GM21717 (cell line): ENCODE data around the gene PCSK6.

Experiments used
- ATAC-seq: cut with Tn5 transposase; IDR thresholded peaks from one replicate; pipeline ENCODE4 v1.9.1; 2021; ENCODE audit warnings: mild to moderate bottlenecking, moderate library complexity; ENCODE audit not compliant: unreplicated experiment

The PCSK6 gene

DNA sequence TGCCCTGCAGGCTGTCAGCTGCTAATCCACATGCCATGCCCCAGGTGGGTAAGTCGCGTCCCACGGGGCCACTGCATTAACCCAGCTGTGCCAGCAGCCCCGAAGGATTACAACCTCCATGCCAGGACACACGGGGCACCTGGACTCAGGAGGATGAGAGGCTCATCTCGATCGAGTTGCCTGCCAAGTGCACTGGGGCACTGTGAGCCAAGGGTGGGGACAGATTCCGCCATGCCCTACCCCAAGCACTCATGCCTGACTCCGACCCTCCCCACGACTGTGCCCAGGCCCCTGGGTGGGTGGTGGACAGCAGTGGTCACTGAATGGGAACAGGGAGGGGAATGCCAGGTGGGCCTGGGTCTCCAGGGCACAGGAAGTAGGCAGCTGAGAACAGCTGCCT lies 173.8 kb downstream of the PCSK6 start:
- ATAC-seq = no peak

DNA sequence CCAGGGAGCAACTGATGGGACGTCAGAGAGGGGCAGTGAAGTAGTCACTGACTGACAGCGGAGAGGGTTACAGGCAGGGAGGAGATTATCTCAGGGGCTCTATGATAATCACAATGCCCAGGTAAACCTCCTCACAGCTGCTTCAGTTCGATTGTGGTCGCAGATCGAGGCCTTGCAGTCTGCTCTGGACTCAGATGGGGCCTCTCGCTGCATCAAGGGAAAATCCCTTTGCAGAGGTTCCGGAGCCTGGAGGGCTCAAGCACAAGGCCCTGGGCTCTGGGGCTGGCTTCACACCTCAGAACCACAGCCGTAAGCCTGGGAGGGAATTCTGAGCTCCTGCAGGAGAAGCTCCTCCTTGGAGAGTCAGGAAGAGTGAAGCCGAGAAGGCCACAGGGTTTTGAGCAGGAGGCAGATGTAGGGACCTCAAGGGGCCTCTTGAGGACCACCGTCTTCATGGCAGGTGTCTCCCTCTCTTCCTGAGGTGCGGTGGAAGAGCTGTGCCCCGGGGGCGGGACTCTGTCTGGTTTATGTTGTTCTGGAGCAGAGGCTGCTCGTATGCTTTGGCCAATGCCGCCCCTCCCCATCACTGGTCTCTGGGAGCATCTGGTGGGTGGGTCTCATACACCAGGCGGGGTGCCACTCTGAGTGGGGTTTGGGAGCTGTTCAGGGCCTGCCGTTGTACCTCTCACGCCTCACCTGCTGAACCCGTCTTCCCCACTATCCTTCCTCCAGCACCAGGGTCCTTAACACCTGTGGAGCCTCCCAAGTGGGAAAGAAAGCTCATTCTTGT lies 175.0 kb downstream of the PCSK6 start:
- ATAC-seq = no peak

GRCh38 chr15:101313041-101313761 lies 176.3 kb downstream of the PCSK6 start:
- ATAC-seq = no peak

- no peak for ATAC-seq
These were observed 179.0 kb downstream of the PCSK6 start for GRCh38 chr15:101310508-101310907.

GRCh38 chr15:101310161-101310480 lies 179.4 kb downstream of the PCSK6 start:
- ATAC-seq = no peak

DNA sequence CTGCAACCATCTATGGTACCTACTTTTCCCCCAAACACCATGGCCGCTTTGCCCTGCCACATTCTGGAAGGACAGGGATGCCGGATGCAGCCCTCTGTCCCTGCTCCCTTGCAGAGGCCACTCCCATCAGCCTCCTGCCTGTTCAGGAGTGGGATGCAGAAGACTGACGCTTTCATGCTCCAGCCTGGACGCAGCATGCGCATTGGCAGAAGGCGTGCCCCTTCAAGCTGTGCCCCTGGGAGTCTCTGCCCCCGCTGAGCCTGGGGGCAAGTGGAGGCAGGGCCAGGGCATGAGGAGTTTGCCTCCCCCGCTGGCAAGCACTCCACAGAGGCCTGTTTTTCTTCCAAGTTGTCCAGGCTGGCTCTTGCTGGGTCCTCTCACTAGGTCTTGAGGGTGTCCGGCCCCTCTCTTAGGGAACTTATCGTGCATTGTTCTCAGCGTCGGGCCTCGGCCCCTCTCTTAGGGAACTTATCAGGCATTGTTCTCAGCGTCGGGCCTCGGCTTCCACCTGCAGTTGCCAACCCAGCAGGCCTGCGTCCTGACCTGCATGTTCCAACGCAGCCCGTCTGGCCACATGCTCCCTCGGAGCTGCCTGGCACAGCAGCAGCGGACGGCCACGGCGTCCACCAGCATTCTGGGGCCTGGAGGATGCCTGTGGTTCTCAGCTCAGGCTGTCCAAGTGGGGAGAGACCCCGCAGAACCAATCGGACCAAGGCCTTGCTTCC lies 179.9 kb downstream of the PCSK6 start:
- no peak for ATAC-seq

DNA sequence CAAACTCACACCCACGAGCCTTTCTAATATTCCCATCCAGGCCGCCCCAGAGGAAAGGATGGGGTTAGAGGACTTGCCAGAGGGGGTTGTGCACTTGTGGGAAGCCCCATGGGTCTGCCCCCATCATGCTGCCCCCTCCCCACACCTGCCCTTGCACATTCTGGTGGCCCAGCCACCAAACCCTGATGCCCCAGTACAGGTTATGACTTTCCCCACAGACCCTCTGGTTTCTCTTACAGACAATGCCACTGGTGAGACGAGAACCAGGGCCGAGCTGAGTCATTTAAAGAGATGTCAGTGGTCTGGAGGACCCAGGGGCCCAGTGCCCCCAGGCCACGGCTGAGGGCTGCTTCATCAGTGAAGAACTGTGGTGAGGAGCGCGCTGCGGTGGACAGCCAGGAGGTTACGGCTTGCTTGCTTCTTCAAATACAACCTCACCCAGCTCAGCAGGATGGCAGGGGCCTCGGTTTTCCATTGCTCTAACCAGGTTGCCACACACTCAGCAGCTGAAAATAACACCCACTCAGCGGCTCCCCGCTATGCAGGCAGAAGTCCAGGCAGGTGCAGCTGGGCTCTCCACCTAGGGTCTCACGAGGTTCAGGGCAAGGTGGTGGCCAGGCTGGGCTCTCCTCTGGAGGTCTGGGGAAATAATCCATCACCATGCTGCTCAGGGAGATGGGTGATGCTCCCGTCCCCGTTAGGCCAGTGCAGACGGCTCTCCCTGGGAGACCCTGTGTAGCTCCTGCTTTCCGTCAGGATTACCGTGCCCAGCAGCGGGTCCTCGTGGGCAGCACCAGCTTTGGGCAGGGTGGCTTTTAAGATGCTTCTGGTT lies 180.7 kb downstream of the PCSK6 start:
- ATAC-seq = no peak

DNA sequence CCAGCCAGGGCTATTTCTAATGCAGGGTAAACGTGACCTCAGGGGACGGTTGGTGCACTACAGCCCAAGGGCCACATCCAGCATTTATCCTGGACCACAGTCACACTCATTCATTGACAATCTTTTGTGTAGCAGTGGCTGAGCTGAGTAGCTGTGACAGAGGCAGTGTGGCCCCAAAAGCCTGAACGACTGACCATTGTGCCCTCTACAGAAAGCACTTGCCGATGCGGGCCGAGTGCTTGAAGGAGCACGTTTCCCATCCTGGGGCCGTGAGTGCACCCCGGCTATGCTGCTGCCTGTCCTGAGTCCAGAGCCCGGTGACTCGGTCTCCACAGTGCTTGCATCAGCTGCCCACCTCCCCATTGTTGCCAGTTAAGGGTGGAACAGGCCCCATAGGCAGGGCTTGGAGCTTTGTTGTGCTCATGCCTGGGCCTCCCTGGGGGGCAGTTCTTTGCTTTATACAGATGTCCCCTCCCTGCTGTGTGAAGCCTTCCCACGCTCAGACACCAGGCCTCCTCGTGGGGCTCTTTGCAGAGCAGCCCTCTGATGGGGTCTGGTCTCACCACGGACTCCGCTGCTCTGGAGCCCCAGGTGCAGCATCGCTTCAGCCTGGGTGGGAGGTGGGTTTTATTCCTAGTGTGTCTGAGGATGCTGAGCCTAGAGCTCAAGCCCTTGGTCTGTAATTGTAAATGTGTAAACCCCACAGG lies 181.5 kb downstream of the PCSK6 start:
- no peak for ATAC-seq

DNA sequence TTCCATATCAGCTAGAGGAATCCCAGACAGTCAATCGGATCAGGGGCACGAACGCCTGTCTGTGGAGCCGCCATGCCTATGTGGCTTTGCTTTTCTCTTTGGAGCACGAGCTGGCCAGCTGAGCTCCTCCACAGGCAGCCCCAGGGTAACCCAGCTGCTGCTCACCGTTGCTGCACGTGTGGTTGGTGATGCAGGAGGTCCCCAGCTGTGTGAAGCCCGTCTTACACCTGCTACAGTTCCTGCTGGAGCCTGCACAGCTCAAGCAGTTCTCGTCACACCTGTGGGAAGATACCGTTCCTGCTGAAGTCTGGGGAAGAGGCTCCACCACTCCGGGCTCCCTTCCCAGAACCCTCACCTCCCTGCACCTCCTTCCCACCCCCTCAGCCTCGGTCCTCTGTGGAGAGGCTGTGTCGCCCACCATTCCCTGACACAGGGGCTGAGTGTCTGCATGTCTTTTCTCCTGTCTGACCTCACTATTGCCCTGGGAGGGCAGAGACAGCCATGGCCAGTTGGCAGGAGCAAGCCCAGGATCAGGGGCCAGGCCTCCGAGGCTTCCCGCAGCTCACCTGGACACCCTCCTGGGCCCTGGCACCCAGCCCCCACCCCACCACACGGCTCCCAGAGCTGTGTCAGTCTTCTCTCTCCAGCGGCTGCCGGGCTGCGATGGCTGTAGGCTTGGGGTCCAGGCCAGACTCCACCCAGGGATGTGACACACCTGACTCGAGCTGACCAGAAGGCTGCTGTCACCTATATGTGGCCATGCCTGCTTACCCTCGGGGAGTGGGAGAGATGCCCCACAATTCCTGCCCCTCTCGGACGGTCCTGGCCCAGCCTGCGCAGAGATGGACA lies 182.2 kb downstream of the PCSK6 start:
- ATAC-seq = no peak

DNA sequence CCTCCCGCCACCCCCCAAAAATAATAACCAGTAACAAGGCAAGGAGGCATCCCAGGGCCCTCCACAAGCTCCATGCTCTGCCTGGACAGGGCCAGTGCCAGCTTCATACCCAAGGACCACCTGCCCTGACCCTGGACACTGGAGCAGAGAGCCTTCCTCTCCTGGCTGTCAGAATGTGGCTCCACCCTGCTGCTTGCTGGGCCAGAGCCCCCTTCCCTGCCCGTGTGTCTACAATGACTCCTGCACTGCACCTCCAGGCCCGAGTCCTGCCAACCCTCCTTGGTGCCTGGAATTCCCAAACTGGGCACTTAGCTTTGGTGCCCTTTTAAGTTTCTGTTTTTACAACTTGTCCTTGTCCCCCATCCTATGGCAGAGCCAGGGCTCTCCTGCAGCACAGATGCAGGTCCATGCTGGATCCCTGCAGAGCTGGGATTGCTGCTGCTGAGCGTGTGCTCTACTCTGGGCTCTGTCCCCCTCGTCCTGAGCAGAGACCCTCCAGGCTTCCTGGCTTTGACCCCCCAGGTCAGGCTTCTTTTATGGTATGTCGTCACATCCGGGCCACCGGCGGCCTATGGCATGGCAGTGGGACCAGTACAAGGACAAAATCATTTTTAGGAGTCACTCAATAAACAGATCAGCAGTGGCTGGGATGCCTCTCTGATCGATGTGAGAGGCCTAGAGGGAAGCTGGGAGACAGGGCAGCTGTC lies 183.0 kb downstream of the PCSK6 start:
- ATAC-seq = no peak

DNA sequence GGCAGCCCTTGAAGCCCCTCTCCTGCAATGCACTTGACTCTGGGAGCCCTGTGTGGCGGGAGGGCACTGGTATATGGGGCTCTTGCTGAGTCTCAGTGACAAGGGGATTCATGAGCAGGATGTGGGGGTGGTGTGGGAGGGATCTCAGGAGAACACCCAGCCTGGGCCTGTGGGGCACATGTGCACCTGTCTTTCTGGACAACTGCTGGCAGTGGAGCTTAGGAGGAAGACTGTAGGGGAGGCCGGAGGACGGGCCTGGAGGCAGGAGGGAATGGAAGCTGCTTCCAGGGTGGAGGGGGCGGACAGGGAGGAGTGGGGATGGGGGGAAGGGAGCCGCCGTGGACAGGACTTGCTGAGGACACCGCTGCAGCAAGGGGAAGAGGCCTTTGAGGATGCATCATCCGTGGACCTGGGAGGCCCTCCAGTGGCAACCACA lies 183.7 kb downstream of the PCSK6 start:
- no peak for ATAC-seq

DNA sequence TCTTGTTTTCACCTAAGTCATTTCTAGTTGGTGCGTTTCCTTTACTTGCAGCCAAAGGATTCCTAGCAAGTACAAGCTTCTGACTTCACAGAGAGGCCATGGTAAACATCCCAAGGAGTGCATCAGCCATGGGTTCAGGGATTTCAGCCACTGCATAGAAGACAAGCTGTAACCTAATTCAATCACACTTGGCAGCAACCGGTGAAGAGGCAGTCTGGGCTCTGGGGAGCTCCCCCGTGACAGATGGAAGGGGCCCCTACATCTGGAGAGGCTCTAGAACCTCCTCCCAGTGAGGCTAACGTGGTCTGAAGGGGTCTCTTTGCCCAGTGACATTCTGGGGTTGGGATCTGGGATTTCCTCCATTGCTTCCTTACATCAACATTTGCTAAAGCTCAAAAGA lies 186.1 kb downstream of the PCSK6 start:
- no peak for ATAC-seq

DNA sequence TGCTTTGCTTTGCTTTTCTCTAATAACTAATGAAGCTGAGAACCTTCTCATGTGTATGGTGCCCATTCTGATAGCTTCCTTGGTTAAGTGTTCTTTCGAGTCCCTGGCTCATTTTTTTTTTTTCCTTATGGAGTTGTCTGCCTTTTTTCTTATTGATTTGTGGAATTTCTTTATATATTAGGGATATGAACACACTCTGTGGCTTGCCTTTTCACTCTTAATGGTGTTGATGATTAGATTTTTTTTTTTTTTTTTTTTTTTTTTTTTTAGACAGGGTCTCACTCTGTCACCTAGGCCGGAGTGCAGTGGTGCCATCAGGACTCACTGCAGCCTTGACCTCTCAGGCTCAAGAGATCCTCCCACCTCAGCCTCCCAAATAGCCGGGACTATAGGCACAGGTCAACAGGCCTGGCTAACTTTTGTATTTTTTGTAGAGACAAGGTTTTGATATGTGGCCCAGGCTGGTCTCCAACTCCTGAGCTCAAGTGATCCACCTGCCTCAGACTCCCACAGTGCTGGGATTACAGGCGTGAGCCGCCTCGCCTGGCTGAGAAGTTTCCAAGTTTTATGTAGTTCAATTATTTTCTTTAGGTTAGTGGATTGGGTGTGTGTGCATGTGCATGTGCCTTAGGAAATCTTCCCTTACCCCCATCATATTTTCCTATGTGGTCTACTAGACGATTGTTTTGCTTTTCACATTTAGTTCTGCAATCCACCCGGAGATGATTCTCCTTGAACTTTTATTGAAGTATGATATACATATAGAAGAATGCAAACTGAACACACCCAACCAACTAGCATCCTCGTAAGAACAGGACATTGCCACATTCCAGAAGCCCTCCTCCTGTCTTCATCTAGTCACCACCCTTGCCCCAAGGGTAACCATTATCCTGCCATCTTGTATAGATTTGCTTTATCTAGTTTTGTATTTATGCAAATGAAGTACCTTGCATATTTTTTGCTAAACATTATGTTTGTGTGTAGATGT lies 192.8 kb downstream of the PCSK6 start:
- ATAC-seq = no peak

DNA sequence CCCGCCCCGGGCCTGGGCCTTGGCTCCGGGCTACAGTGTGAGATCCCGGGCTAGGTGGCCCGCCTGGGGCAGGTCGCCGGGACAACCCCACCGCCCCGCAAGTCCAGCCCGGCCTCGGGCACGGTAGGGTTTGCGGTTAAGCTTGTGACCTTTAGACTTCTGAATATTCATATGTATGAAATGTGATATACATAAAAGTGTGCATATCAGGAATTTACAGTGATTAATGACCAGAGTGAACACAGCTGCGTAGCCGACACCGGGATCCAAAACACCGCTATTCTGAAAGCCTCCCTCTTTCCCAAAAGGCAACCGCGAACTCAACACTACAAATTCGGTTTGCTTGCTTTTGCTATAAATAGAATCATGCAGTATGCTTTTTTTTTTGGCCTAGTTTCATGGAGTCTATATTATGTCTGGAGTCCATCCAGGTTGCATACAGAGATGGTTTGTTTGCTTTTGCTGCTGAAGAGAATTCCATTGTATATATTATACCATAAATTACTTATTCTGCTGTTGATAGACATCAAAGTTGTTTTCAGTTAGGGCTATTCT lies 193.8 kb downstream of the PCSK6 start:
- ATAC-seq = no peak

- ATAC-seq = peak; percentile 79
These were observed 194.5 kb downstream of the PCSK6 start, which contains the start of gene SNRPA1 for GRCh38 chr15:101294731-101295606. SNRPA1 (minus strand) TSS chr15:101295248; CDS start chr15:101295178, 70 bp downstream.

DNA sequence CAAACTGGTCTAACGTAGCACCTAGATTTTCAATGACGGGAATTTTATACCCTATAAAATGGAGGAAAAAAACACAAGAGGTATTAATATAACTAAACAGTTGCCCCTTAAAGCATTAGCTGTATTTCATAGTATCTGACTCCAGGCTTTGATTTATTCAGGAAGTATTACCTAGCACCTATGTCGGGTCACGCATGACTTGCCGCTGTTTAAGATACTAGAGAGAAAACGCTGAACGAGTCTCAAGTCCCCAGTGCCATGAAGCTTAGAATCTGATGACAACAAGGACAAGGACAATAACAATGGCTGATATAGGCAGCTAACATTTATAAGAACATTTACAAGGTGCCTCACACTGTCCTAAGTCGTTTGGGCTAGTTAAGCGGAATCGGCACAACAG lies 196.4 kb downstream of the PCSK6 start:
- no peak for ATAC-seq
